Measurements from ENCODE around the gene ZSCAN31. TPM values are rescaled to one million over a fixed set of nuclear protein-coding genes. Genes with fewer than 3 reads are reported as not detected.
"Not testable (repeated sequence)": the region's sequence is repeated elsewhere in the genome, so short reads cannot be mapped to it uniquely, and the experiment has no call there.

The ZSCAN31 gene
- total RNA-seq = 10 to 100 TPM in 1 of 2 donors, 1 to 10 TPM in 1; 8.6 to 10.2 TPM
- long read RNA-seq, partial matches to known transcripts = 0 of 5 reads
- long read RNA-seq, other reads (novel, unspliced or antisense) = 2 of 5 reads

- peak; percentile 91 for ATAC-seq
Observed at GRCh38 chr6:28335564-28336283, at the start of gene ZSCAN31. Gene ZSCAN31 (minus strand): TSS chr6:28336148. CDS start chr6:28329683, 6,465 bp downstream.

GRCh38 chr6:28384143-28384533, 48.2 kb upstream of the ZSCAN31 start:
- no peak for DNase-seq
- ATAC-seq = no peak
- intact Hi-C loops (cut with DNase I, micrococcal nuclease) = no loop called here

More at GRCh38 chr6:28335564-28336283, at the start of gene ZSCAN31:
- peak; percentile 94 to 99 for DNase-seq
- intact Hi-C loops (cut with DNase I, micrococcal nuclease) = no loop called here

GRCh38 chr6:28383235-28384142, 47.5 kb upstream of the ZSCAN31 start:
- DNase-seq (peak; percentile 91 to 94), ATAC-seq (peak; percentile 98)
- intact Hi-C loops (cut with DNase I, micrococcal nuclease) = no loop called here

GRCh38 chr6:28380381-28380780, 44.4 kb upstream of the ZSCAN31 start:
- ATAC-seq = no peak
- intact Hi-C loops (cut with DNase I, micrococcal nuclease) = no loop called here
- no peak for DNase-seq

GRCh38 chr6:28378644-28379043, 42.7 kb upstream of the ZSCAN31 start:
- no peak for ATAC-seq

GRCh38 chr6:28377879-28378278, 41.9 kb upstream of the ZSCAN31 start:
- ATAC-seq = peak; percentile 87

More at GRCh38 chr6:28378644-28379043, 42.7 kb upstream of the ZSCAN31 start:
- intact Hi-C loops (cut with DNase I, micrococcal nuclease) = no loop called here
- no peak for DNase-seq

GRCh38 chr6:28373925-28374324, 38.0 kb upstream of the ZSCAN31 start:
- ATAC-seq = no peak
- intact Hi-C loops (cut with DNase I, micrococcal nuclease) = no loop called here
- no peak for DNase-seq

More at GRCh38 chr6:28377879-28378278, 41.9 kb upstream of the ZSCAN31 start:
- DNase-seq = no peak
- intact Hi-C loops (cut with DNase I, micrococcal nuclease) = no loop called here

GRCh38 chr6:28371706-28372451, 35.9 kb upstream of the ZSCAN31 start:
- ATAC-seq (no peak), DNase-seq (no peak)
- intact Hi-C loops (cut with DNase I, micrococcal nuclease) = no loop called here

GRCh38 chr6:28371280-28371679, 35.3 kb upstream of the ZSCAN31 start:
- ATAC-seq = no peak
- intact Hi-C loops (cut with DNase I, micrococcal nuclease) = no loop called here
- no peak for DNase-seq

GRCh38 chr6:28370440-28370839, 34.5 kb upstream of the ZSCAN31 start:
- ATAC-seq (no peak), DNase-seq (no peak)
- intact Hi-C loops (cut with DNase I, micrococcal nuclease) = no loop called here

GRCh38 chr6:28369463-28369862, 33.5 kb upstream of the ZSCAN31 start:
- DNase-seq (no peak), ATAC-seq (no peak)
- intact Hi-C loops (cut with DNase I, micrococcal nuclease) = no loop called here

- no peak for ATAC-seq
- no peak for DNase-seq
- intact Hi-C loops (cut with DNase I, micrococcal nuclease) = no loop called here
Observed at GRCh38 chr6:28368522-28368921, 32.6 kb upstream of the ZSCAN31 start.

GRCh38 chr6:28365590-28365989, 29.6 kb upstream of the ZSCAN31 start:
- intact Hi-C loops (cut with DNase I, micrococcal nuclease); DNase-seq; ATAC-seq: not testable (repeated sequence)

GRCh38 chr6:28360961-28361360, 25.0 kb upstream of the ZSCAN31 start:
- no peak for ATAC-seq
- no peak for DNase-seq
- intact Hi-C loops (cut with DNase I, micrococcal nuclease) = no loop called here

- not testable (repeated sequence) for ATAC-seq, DNase-seq
- intact Hi-C loops (cut with DNase I, micrococcal nuclease) = loop anchor here in 1 of 2 donors (10.0 kb wide), 1 partner anchor 95 kb away; the partner anchor contains the start of gene ZSCAN26
Observed at GRCh38 chr6:28359562-28359961, 23.6 kb upstream of the ZSCAN31 start.

GRCh38 chr6:28357036-28357435, 21.1 kb upstream of the ZSCAN31 start:
- ATAC-seq = no peak
- DNase-seq = no peak
- intact Hi-C loops (cut with DNase I, micrococcal nuclease) = loop anchor here in 1 of 2 donors (10.0 kb wide), 1 partner anchor 92 kb away; the partner anchor contains the start of gene ZSCAN26

- ATAC-seq (no peak), DNase-seq (no peak)
- intact Hi-C loops (cut with DNase I, micrococcal nuclease) = loop anchor here in 1 of 2 donors (10.0 kb wide), 1 partner anchor 92 kb away; the partner anchor contains the start of gene ZSCAN26
Observed at GRCh38 chr6:28356666-28357020, 20.7 kb upstream of the ZSCAN31 start.

All from left colon (tissue), 2 donors.